B cell (primary cell): ENCODE measurements around the gene ENTREP3.

Source experiments
- CTCF ChIP-seq: fragments of 200-600 bp; IDR thresholded peaks from one replicate; pipeline ENCODE4 v1.8.0; 2022; ENCODE audit warnings: antibody characterized with exemption, mild to moderate bottlenecking
- EZH2 ChIP-seq: IDR thresholded peaks from 2 replicates; pipeline ENCODE4 v1.6.1; 2012; ENCODE audit warnings: borderline replicate concordance, low read depth, mild to moderate bottlenecking, moderate library complexity, low read length; ENCODE audit not compliant: insufficient read depth, poor library complexity, severe bottlenecking

DNA sequence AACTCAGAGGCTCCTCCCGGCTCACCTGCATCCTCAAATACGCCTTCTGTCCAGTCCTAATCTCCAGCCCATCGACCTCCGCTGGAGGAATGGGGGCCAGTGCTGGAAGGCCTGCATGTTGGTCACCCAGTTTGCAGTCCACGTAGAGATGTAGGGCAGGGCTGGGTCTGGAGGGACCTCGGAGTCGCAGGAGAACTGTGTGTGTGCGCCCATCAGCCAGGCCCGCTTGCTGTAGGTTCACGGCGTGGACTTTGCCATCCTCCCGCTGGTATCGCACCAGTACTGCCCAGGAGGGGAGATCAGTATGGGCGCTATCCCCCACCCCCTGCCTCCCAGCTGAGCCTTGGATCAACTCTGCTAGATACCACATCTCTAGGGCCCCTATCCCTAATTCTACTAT, 50.2 kb downstream of the ENTREP3 start:
- TF ChIP-seq EZH2 (no peak), CTCF (no peak)
